HL-60 (cell line): ENCODE measurements around the gene NUDT22.

Experiments
- CTCF ChIP-seq: IDR thresholded peaks from one replicate; pipeline ENCODE4 v1.5.1; 2011; ENCODE audit warnings: low read length, control low read depth, inconsistent platforms; ENCODE audit not compliant: insufficient read depth
- GABPA ChIP-seq: IDR thresholded peaks from 2 replicates; pipeline ENCODE4 v1.6.1; 2012; ENCODE audit warnings: low read depth
- POLR2AphosphoS5 ChIP-seq: IDR thresholded peaks from 2 replicates; pipeline ENCODE4 v1.6.1; 2012; ENCODE audit warnings: low read depth
- REST ChIP-seq: IDR thresholded peaks from 2 replicates; pipeline ENCODE4 v1.6.1; 2012; ENCODE audit warnings: low read depth; ENCODE audit not compliant: insufficient replicate concordance

GRCh38 chr11:64220798-64221197 is 5.3 kb upstream of the NUDT22 start:
- TF ChIP-seq CTCF (no peak), POLR2AphosphoS5 (no peak; the same call in 1 of the 2 replicates), REST (no peak), GABPA (no peak)
